HG03378 (cell line): ENCODE data around the gene FLT3LG.

Source experiments
- ATAC-seq: cut with Tn5 transposase; IDR thresholded peaks from one replicate; pipeline ENCODE4 v1.9.1; 2021; ENCODE audit warnings: mild to moderate bottlenecking, moderate library complexity; ENCODE audit not compliant: unreplicated experiment

FLT3LG gene

DNA sequence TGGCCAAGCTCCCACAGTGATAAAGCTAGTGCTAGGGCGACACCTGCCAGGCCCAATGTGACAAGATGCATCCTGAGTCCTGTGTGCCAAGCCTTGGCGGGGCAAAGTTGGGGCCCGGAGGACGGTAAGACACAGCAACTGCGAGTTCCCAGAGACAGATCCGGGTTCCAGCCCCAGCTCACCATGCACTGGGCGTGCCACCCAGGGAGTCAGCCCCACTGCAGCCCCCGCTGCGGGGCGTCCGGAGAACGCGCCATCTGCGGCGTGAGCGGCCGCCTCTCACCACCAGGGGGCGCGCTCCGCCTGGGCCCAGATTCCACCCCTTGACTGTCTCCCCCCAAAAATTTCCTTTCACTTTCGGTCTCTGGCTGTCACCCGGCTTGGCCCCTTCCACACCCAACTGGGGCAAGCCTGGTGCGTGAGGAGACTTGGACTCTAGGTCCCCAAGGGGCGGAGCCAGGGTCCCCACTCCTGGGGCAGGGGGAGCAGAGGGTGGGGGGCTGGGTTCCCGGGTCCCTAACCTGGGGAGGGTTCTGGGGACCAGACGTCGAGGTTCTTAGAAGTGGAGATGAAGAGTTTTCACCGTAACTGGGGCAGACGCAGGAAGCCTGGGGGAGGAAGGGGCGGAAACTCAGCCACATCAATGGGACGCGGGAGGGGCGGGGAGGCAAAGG lies at the start of gene FLT3LG:
Gene FLT3LG, plus strand, starts transcription at position 348 of the 674 bp plus-strand sequence. CDS start 425 bp downstream, outside the sequence.
- ATAC-seq = peak; percentile 57

DNA sequence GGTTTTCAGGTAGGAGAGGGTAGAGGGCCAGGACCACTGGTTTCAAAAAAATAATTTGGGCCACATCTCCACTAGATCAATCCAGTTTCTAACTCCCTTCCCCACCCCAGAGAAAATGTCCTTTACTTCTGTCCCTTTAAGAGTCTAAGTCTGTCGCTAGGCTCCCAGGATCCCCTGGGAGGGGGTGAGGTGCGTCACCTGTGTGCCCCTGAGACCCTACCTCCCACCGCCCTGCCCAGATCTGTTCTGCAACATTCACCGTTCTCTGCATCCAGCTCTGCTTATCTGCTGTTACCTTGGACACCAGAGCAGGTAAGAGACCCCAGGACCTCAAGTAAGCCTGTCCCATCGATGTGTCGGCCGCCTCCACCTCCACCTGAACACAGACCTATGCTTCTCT lies 48.8 kb upstream of the FLT3LG start, which contains the start of gene GFY:
Gene GFY, plus strand, starts transcription at position 211 of the 400 bp plus-strand sequence. CDS start 1,043 bp downstream, outside the sequence.
- no peak for ATAC-seq

DNA sequence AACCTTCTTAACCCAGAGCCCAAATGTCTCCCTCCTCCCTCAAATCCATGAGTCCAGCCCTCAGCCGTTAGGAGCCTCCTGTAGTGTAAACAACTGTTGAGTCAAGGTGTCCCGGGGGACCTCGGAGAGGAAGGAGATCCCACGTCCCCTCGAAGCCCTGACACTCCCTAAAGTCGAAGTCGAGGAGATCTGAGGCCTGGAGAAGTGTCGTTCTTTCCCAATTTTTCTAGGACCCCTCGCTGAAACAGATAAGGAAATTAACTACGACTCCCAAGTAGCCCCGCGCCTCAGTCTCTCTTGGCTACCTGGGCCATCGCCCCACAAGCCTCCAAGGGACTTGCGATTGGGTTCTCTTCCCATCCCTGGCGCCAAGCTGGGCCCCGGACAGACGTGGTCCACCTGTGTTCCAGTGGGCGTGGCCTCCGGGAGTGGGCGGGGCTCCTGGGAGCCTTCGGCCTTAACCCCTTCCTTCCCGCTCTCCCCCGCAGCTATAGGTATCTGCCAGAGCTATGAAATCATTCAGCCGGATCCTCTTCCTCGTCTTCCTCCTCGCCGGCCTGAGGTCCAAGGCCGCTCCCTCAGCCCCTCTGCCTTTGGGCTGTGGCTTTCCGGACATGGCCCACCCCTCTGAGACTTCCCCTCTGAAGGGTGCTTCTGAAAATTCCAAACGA lies 48.0 kb upstream of the FLT3LG start:
- ATAC-seq = no peak

DNA sequence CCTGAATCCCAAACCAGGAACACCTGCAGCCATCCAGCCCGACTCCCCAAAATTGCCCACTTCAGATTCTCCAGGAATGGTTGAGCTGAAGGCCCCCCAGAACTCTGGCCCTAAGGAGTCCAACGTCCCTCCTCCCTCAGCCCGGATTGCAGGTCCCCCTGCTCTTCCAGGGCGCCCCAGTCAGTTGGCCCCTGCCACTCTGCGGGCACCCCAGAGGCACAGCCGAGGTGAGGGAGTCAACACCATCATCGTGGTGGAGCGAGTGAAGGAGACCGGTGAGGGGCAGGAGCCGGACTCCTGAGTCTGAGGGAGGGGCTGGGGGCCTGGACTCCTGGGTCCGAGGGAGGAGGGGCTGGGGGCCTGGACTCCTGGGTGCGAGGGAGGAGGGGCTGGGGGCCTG lies 46.7 kb upstream of the FLT3LG start:
- ATAC-seq = no peak

DNA sequence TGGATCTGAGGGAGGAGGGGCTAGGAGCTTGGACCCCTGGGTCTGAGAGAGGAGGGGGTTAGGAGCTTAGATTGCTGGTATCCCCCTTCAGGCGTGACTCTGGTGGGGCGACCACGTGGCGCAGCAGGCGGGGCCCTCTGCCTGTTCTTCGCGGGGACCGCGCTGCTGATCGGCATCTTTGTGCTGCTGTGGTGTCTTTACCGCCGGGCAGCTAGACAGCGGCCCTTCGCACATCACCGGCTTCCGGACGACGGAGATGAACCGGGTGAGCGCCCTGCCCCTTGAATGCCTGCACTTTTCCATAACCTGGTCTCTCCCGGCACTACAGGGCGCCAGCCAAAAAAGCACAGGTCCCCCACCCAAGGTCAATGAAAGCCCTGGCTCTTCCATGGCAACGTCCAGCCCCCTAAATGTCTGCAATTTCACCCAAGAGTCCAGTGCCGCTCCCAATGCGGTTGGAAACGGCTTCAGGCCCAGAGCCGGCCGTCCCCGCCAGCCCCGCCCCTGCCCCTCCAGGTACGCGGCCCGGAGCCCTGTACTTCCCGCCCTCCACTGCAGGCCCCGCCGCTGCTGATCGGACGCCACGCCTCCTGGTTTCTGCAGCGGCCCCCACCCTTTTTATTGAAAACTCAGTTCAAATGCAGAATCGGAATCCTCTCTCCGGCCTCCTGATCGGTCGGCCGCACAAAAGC lies 46.0 kb upstream of the FLT3LG start:
- no peak for ATAC-seq

- no peak for ATAC-seq
Observed at GRCh38 chr19:49428547-49429451, 45.2 kb upstream of the FLT3LG start.

- no peak for ATAC-seq
Observed at GRCh38 chr19:49430172-49430677, 43.8 kb upstream of the FLT3LG start.

DNA sequence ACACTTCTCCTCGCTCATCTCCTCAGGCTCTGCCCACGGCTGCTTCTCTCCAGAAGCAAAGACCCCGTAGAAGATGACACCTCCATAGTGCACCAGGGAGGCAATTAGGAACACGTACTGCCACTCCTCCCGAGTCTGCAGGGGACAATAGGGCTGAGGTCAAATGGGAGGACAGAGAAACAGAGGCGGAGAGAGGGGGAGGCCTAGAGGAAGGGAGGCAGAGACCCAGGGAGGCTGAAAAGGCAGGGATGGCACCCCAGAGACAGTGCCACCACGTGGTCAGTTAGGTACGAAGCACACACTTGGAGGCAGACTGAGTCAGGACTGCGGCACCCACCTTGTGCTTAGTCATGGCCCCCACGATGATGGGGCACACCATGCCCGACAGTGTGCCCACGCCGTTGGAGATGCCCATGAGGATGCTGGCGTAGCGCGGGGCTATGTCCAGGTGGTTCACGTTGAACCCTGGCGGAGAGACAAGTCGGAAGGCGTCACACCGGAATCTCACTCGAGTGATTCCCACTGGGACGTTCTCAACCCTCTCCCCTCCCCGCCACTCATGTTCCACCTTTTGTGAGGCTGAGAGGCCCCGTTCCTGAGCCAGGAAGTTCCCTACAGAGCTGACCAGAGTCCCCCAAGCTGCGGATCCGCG lies 43.2 kb upstream of the FLT3LG start:
- ATAC-seq = no peak

GRCh38 chr19:49431330-49431749 lies 42.7 kb upstream of the FLT3LG start:
- ATAC-seq = no peak

- no peak for ATAC-seq
Observed at GRCh38 chr19:49432141-49433073, 41.6 kb upstream of the FLT3LG start.

DNA sequence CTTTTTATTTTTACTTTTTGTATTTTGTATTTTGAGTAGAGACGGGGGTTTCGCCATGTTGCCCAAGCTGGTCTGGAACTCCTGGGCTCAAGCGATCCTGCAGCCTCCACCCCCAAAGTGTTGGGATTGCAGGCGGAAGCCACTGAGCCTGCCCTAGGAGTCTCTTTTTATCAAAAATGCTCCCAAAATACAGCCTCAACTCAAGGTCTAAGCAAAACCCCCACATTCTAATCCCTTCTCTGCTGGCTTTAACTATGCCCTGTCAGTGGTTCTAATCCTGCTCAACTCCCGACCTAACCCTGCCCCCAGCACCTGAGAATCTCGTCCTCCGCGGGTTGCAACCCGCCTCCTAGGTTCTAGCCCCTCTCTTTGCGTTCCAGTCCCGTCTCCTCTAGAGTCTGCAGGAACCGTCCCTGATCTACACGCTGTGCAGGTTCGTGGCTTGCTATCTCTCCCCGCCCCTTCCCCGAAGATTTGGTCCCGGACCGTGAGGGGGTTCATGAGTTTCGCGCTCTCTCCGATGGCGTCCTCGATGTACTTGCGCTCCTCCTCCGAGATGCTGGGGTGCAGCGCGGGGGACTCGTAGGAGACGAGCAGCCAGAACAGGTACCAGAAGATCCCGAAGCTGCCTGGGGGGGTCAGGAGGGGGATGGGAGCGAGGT lies 40.6 kb upstream of the FLT3LG start:
- ATAC-seq = no peak

GRCh38 chr19:49434907-49435583 lies 39.0 kb upstream of the FLT3LG start:
- ATAC-seq = no peak

- no peak for ATAC-seq
Observed at GRCh38 chr19:49435670-49436069, 38.3 kb upstream of the FLT3LG start.

DNA sequence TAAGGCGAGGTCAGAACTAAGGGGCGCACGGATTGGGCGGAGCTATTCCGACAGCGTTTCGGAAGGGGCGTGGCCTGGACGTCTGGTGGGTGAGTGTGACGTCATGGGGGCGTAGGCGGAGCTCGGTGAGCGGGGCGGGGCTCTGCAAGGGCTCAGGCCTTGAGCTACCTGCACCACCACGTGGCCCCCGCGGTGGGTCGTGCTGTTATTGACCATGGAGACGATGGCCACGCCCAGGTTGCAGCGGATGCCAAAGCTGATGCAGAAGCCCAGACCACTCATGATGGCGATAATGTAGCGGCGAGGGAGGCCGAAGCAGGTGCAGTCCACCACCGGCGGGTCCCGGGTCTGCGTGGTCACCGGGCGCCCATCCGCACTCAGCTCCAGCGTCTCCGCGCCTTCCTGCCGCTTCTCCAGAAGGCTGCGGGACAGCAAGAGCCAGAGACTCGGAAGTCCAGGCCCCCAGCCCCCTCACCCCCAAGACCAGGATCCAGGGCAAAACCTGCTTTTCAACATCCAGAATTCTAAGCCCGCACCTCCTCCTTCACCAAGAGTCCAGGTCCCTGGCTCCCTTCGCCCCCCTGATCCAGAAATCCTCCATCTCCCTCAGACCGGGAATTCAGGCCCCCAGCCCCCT lies 37.5 kb upstream of the FLT3LG start:
- no peak for ATAC-seq

DNA sequence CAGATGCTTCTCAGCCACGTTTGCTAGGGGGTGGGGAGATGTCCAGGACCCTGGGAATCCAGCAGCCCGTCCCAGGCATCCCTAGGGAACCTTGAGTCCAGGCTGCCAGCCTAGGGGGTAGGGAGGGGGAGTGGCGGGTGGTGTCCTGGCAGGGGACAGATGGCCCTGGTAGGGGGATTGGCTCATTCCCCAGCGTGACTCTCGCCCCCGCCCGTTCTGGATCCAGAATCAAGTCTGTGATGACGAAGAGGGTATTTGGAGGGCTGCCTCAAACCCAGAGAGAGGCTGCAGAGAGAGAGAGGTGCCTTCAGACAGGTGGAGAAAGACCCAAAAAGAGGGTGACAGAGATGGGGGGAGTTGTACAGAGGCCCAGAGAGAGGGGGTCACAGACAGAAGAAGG lies 36.8 kb upstream of the FLT3LG start:
- no peak for ATAC-seq

DNA sequence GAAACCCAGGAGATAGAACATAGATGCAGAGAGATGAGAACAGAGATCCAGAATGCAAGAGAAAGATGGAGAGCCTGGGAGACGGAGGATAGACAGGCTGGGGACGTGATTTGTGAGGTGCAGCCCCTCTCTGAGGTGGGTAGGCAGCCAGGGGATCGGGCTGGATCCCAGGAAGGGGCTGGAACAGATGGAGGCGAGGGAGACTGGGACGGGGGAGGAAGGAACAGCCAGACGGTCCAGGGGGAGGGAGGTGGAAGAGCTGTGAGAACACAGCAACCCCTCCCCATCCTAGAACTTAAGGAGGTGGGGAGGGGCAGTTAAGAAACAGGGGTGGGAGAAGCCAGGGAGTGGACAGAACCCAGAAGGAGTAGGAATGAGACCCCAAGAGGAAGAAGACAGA lies 35.8 kb upstream of the FLT3LG start:
- ATAC-seq = no peak

GRCh38 chr19:49439836-49440235 lies 34.2 kb upstream of the FLT3LG start:
- ATAC-seq = no peak
